Uterus (tissue), 2 donors: ENCODE results near the gene RGP1.

Experiments
- CTCF ChIP-seq, 4 experiments: fragments of 200-600 bp in 2 of 4; fragments of 450-650 bp in 2 of 4; sonication (generic) in 2 of 4; IDR thresholded peaks; one replicate each; pipeline ENCODE4 v1.5.1; 2016 to 2019; ENCODE audit warnings: antibody characterized with exemption in 4 of 4, mild to moderate bottlenecking in 2 of 4, moderate library complexity in 1 of 4
- POLR2A ChIP-seq, 2 donors: fragments of 450-650 bp; IDR thresholded peaks; one replicate each; pipeline ENCODE4 v1.6.1; 2016; ENCODE audit warnings: antibody characterized with exemption in 2 of 2, mild to moderate bottlenecking in 1 of 2, moderate library complexity in 1 of 2

GRCh38 chr9:35760651-35761050 is 11.6 kb downstream of the RGP1 start:
- no peak for TF ChIP-seq CTCF (IDR thresholded peaks at IDR 0.05)
- TF ChIP-seq POLR2A (IDR thresholded peaks at IDR 0.05): no peak
